Tibial nerve (tissue), 4 donors: ENCODE measurements around the gene RNF144B. TPM values are rescaled to one million over a fixed set of nuclear protein-coding genes. Genes with fewer than 3 reads are reported as not detected.

ENCODE experiments used
- DNase-seq, 2 donors: peaks; one replicate each; pipeline ENCODE4 v3.0.0-alpha.2; 2019; ENCODE audit warnings: low spot score in 2 of 2
- H3K27ac ChIP-seq, 4 donors: fragments of 200-600 bp; sonication (generic) in 3 of 4; one replicate each; pipeline ENCODE4 v1.5.1; 2017 to 2019; ENCODE audit warnings: mild to moderate bottlenecking in 1 of 4
- H3K27me3 ChIP-seq, 2 donors: fragments of 200-600 bp; sonication (generic) in 1 of 2; one replicate each; pipeline versions ENCODE4 v1.5.1 to v1.6.0; 2017 to 2019
- H3K36me3 ChIP-seq, 3 donors: fragments of 200-600 bp; sonication (generic); one replicate each; pipeline ENCODE4 v1.5.1; 2018 to 2019
- H3K4me1 ChIP-seq, 4 donors: fragments of 200-600 bp; sonication (generic) in 3 of 4; one replicate each; pipeline ENCODE4 v1.5.1; 2017 to 2019
- H3K4me3 ChIP-seq, 4 donors: fragments of 200-600 bp; sonication (generic) in 3 of 4; one replicate each; pipeline ENCODE4 v1.5.1; 2017 to 2019; ENCODE audit warnings: mild to moderate bottlenecking in 1 of 4, moderate library complexity in 1 of 4
- H3K9me3 ChIP-seq, 4 donors: fragments of 200-600 bp; sonication (generic) in 3 of 4; one replicate each; pipeline ENCODE4 v1.5.1; 2017 to 2019
- EP300 ChIP-seq, 2 donors: sonication (generic); formaldehyde crosslinking; IDR thresholded peaks; one replicate each; pipeline ENCODE4 v1.6.1; 2017; ENCODE audit warnings: antibody characterized with exemption in 2 of 2, mild to moderate bottlenecking in 1 of 2
- POLR2A ChIP-seq, 2 donors: fragments of 450-650 bp; IDR thresholded peaks; one replicate each; pipeline ENCODE4 v1.6.1; 2017; ENCODE audit warnings: antibody characterized with exemption in 2 of 2, mild to moderate bottlenecking in 2 of 2, moderate library complexity in 2 of 2
- WGBS, 2 donors: methylation state at CpG; one replicate each; pipeline ENCODE4 v1.1.5; 2018; 5-methylcytosine and 5-hydroxymethylcytosine counted together
- total RNA-seq, 4 donors: library from RNA; depleted of rRNA; stranded (reverse); fragments of >200 nt; gene quantifications; one replicate each; pipeline ENCODE4 v1.1.0, GENCODE V29; 2016
- TF ChIP-seq, protein P1 (sequence below), 5 experiments: fragments of 200-600 bp in 3 of 5; fragments of 450-650 bp in 2 of 5; sonication (generic) in 3 of 5; IDR thresholded peaks; one replicate each; pipeline ENCODE4 v1.5.1; 2016 to 2019; ENCODE audit warnings: antibody characterized with exemption in 5 of 5, mild to moderate bottlenecking in 3 of 5, moderate library complexity in 2 of 5

Gene RNF144B
- total RNA-seq, result 10 to 100 TPM in 3 of 4 donors, 1 to 10 TPM in 1; 6.5 to 15.5 (median 13.6) TPM

DNA sequence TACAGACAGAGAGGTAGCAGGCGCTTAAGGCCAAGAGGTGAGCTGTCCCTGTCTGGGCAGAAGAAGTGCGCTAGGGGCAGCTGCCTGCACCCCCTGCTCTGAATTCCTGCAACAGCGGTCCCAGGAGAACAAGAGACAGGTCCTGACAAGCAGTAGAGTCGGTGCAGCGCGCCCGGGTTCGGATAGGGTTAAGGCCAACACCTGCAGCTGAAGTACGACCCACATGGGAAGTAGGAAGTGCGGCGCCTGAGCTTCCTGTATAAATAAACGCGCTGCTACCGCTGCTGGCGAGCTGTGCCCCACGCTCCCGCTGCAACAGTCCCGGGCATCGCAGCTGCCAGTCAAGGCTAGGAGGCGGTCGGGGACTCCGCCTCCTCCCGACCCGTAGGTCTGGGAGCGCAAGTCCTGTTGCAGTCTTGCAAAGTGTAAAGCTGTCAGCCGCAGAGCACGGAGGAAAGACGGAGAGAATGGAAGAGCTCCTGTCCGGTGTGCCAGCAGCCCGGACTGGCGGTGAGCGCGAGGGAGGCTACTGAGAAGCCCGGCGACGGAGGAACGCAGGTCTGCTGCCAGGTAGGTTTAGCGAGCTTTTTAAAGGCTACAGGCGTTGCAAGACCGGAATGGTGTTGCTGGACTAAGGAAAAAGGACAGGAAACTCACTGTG, at the start of gene RNF144B:
TSS of gene RNF144B (plus strand) at position 290 of the 661 bp plus-strand sequence. CDS start 12,185 bp downstream, outside the sequence.
- Histone ChIP-seq H3K27me3 (peaks cover 0 to 22% of the 10 kb centered on the region in 2 donors), H3K9me3 (no peaks in the 10 kb centered on the region), H3K4me3 (peak within 1 kb of the TSS; percentile 42 to 58 (median 50)), H3K4me1 (peaks cover 0 to 44% (median 22%) of the 10 kb centered on the region in 4 donors), H3K27ac (peak within 1 kb of the TSS in 3 of 4 donors; percentile 21 to 70 (median 55)), H3K36me3 (no peaks in the 10 kb centered on the region)
- TF ChIP-seq, protein P1, sequence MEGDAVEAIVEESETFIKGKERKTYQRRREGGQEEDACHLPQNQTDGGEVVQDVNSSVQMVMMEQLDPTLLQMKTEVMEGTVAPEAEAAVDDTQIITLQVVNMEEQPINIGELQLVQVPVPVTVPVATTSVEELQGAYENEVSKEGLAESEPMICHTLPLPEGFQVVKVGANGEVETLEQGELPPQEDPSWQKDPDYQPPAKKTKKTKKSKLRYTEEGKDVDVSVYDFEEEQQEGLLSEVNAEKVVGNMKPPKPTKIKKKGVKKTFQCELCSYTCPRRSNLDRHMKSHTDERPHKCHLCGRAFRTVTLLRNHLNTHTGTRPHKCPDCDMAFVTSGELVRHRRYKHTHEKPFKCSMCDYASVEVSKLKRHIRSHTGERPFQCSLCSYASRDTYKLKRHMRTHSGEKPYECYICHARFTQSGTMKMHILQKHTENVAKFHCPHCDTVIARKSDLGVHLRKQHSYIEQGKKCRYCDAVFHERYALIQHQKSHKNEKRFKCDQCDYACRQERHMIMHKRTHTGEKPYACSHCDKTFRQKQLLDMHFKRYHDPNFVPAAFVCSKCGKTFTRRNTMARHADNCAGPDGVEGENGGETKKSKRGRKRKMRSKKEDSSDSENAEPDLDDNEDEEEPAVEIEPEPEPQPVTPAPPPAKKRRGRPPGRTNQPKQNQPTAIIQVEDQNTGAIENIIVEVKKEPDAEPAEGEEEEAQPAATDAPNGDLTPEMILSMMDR (IDR thresholded peaks at IDR 0.05), result no peak
- TF ChIP-seq POLR2A (IDR thresholded peaks at IDR 0.05) (peak; percentile 37 to 58), EP300 (IDR thresholded peaks at IDR 0.05) (peak in 1 of 2 donors; percentile 79)
- 3% methylated on average over 37 to 40 of the region's 40 CpGs for WGBS, 2 donors
- DNase-seq, result peak; percentile 45 to 55

DNA sequence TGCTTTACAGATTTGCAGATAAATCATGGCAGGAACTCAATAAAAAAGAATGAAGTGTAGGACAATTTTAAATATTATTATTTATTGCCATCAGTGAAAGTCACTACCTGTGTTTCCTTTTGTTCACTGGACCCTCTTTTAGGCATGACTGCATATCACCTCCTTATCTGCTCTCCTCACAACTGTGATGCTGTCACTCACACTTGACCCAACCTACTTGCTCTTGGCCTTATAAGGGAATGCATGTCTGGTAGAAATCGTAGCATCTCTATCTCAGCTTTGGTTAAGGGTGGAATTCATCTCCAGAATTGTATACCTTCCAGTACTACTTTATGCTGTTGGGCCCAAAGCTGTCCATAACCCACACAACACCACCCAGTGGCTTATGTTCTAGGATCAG, 47.6 kb upstream of the RNF144B start:
- no peaks in the 10 kb centered on the region for H3K27me3 ChIP-seq
- no peak overlapping the region for H3K4me3 ChIP-seq
- 76 to 88% methylated on average over 1 of the region's 1 CpG for WGBS, 2 donors
- TF ChIP-seq, protein P1 (IDR thresholded peaks at IDR 0.05), result no peak
- TF ChIP-seq EP300 (IDR thresholded peaks at IDR 0.05) (no peak), POLR2A (IDR thresholded peaks at IDR 0.05) (no peak)
- no peaks in the 10 kb centered on the region for H3K36me3 ChIP-seq
- no peak for DNase-seq
- H3K27ac ChIP-seq, result no peak overlapping the region
- no peaks in the 10 kb centered on the region for H3K9me3 ChIP-seq
- no peaks in the 10 kb centered on the region for H3K4me1 ChIP-seq

DNA sequence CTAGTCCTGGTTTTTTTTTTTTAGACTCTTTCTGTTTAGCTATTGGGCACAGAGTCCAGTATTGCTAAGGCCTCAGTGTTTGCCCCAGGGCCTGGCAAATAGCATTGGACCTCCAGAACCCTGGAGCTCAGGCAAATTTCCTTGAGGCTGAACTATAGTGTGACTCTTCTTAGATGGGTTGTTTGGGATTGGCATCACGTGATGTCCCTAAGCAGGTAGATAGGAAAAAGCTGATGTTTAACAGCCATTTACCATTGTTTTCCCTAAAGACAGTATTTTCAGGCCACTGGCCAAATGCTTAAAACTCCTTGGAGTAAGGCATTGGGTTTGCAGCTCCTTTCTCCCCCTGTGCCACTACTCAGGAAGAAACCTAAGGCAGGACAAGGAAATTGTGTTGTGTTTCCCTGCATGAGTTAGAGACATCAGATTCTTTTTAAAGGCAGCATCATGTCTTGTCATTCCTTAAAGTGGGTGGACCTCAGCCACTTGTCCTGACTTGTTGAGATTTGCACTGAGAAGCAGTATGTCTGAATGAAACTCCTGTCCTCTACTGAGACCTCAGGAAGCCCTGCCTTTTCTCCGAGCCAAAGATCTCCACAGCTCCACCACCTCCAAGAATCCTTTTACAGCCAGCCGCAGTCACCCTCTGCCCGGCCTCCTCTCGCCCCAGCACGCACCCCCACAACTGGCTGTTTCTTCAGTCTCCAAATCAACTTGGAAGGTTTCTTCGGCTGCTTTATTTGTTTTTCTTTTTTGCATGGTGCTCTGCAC, 46.2 kb upstream of the RNF144B start:
- Histone ChIP-seq H3K4me3 (no peak overlapping the region), H3K27me3 (no peaks in the 10 kb centered on the region), H3K4me1 (no peaks in the 10 kb centered on the region), H3K36me3 (no peaks in the 10 kb centered on the region), H3K9me3 (no peaks in the 10 kb centered on the region), H3K27ac (no peak overlapping the region)
- no peak for TF ChIP-seq EP300 (IDR thresholded peaks at IDR 0.05)
- TF ChIP-seq, protein P1 (IDR thresholded peaks at IDR 0.05), result no peak
- no peak for TF ChIP-seq POLR2A (IDR thresholded peaks at IDR 0.05)
- DNase-seq, result no peak
- WGBS, 2 donors, result 65 to 74% methylated on average over 7 of the region's 7 CpGs

DNA sequence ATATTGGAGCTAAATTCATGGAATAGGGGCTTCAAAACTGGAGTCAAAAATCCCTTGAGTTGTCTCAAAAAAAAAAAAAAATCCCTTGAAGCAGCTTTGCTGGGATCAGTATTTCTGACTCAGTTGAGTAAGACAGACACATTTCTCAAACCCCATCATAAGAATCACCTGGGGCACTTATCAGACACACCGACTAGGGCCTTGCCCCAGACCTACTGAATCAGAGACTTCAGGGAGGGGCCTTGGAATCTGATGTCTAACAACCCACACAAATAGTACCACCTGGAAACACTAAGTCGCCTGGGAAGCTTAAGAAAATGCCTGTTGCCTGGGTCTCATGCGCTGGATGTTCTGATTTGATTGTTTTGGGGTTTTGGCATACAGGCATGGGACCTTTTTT, 44.9 kb upstream of the RNF144B start:
- DNase-seq, result no peak
- 76 to 93% methylated on average over 3 of the region's 3 CpGs for WGBS, 2 donors
- Histone ChIP-seq H3K27ac (no peak overlapping the region), H3K4me3 (no peak overlapping the region), H3K36me3 (no peaks in the 10 kb centered on the region), H3K9me3 (no peaks in the 10 kb centered on the region), H3K27me3 (no peaks in the 10 kb centered on the region), H3K4me1 (no peaks in the 10 kb centered on the region)
- TF ChIP-seq, protein P1 (IDR thresholded peaks at IDR 0.05), result no peak
- TF ChIP-seq EP300 (IDR thresholded peaks at IDR 0.05), result no peak
- no peak for TF ChIP-seq POLR2A (IDR thresholded peaks at IDR 0.05)

DNA sequence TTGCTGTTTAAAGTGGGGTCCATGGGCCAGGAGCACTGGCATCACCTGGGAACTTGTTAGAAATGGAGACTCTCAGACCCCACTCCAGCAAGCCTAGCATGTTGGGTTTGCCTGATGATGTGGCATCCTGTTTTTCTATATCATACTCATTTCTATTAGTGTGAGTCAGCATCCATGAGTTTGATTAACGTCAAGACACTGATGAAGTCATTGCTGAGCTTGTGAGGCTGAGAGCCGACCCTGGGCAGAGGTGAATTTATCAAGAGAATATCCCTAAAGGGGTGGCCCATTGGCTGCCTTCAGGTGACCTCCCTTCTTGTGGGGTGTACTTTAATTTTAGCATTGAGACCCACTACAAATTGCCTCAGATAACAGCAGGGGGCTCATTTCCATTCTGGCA, 43.4 kb upstream of the RNF144B start:
- no peak for TF ChIP-seq POLR2A (IDR thresholded peaks at IDR 0.05)
- TF ChIP-seq, protein P1 (IDR thresholded peaks at IDR 0.05), result no peak
- TF ChIP-seq EP300 (IDR thresholded peaks at IDR 0.05), result no peak
- Histone ChIP-seq H3K9me3 (no peaks in the 10 kb centered on the region), H3K27ac (no peak overlapping the region), H3K27me3 (no peaks in the 10 kb centered on the region), H3K4me3 (no peak overlapping the region), H3K4me1 (no peaks in the 10 kb centered on the region), H3K36me3 (no peaks in the 10 kb centered on the region)
- 40 to 61% methylated on average over 2 of the region's 2 CpGs for WGBS, 2 donors
- no peak for DNase-seq
